Mesenchymal stem cell (in vitro differentiated cells and primary cell): ENCODE measurements around the gene C16orf90.
A peak's percentile ranks its signal among the peaks of the same experiment; 100 is the strongest.

Experiments
- DNase-seq: peaks from one replicate; pipeline ENCODE4 v3.0.0-alpha.2; 2013
- H2AFZ ChIP-seq: one replicate; pipeline ENCODE4 v1.6.1; 2013; ENCODE audit warnings: low read depth, mild to moderate bottlenecking, control low read depth, inconsistent platforms, low read length, moderate library complexity
- H2AK5ac ChIP-seq: 2 replicates; pipeline ENCODE4 v1.6.1; 2013; ENCODE audit warnings: low read length, moderate library complexity, mild to moderate bottlenecking, inconsistent platforms; ENCODE audit not compliant: severe bottlenecking
- H2BK120ac ChIP-seq: one replicate; pipeline ENCODE4 v1.6.1; 2013; ENCODE audit warnings: low read depth, mild to moderate bottlenecking, inconsistent platforms, low read length, moderate library complexity
- H2BK12ac ChIP-seq, 2 experiments: one replicate each; pipeline ENCODE4 v1.6.1; 2013; ENCODE audit warnings: inconsistent platforms in 2 of 2, low read length in 2 of 2, mild to moderate bottlenecking in 2 of 2, moderate library complexity in 2 of 2, control low read depth in 1 of 2
- H2BK15ac ChIP-seq: one replicate; pipeline ENCODE4 v1.6.1; 2013; ENCODE audit warnings: mild to moderate bottlenecking, low read depth, inconsistent platforms; ENCODE audit not compliant: poor library complexity, severe bottlenecking
- H2BK5ac ChIP-seq: 2 replicates; pipeline ENCODE4 v1.6.1; 2013; ENCODE audit warnings: low read depth, mild to moderate bottlenecking, low read length, control low read depth, inconsistent platforms; ENCODE audit not compliant: poor library complexity, severe bottlenecking
- H3K14ac ChIP-seq, 2 experiments: one replicate each; pipeline ENCODE4 v1.6.1; 2013; ENCODE audit warnings: inconsistent platforms in 2 of 2, low read length in 2 of 2, control low read depth in 1 of 2, mild to moderate bottlenecking in 1 of 2, moderate library complexity in 1 of 2
- H3K18ac ChIP-seq, 2 experiments: one replicate each; pipeline ENCODE4 v1.6.1; 2013; ENCODE audit warnings: inconsistent platforms in 2 of 2, low read length in 2 of 2, control low read depth in 1 of 2, low read depth in 1 of 2, mild to moderate bottlenecking in 1 of 2
- H3K23ac ChIP-seq, 2 experiments: one replicate each; pipeline ENCODE4 v1.6.1; 2013; ENCODE audit warnings: inconsistent platforms in 2 of 2, low read length in 2 of 2, mild to moderate bottlenecking in 2 of 2, moderate library complexity in 2 of 2, control low read depth in 1 of 2
- H3K27ac ChIP-seq: 2 replicates; pipeline ENCODE4 v1.5.1; 2013; ENCODE audit warnings: mild to moderate bottlenecking, moderate library complexity, low read length, control low read depth, inconsistent platforms; ENCODE audit not compliant: poor library complexity, severe bottlenecking
- H3K27me3 ChIP-seq, 2 experiments: 2 replicates each; pipeline versions ENCODE4 v1.6.1 to v1.7.0; 2013; ENCODE audit warnings: low read length in 2 of 2, mild to moderate bottlenecking in 2 of 2, moderate library complexity in 2 of 2, control low read depth in 1 of 2, inconsistent platforms in 1 of 2; ENCODE audit not compliant: control insufficient read depth in 1 of 2, insufficient read depth in 1 of 2
- H3K36me3 ChIP-seq, 2 experiments: 2 replicates each; pipeline versions ENCODE4 v1.6.1 to v1.7.0; 2013; ENCODE audit warnings: low read length in 2 of 2, control low read depth in 1 of 2, inconsistent platforms in 1 of 2, low read depth in 1 of 2, mild to moderate bottlenecking in 1 of 2; ENCODE audit not compliant: insufficient read depth in 2 of 2, control insufficient read depth in 1 of 2
- H3K4ac ChIP-seq, 2 experiments: one replicate each; pipeline ENCODE4 v1.6.1; 2013; ENCODE audit warnings: inconsistent platforms in 2 of 2, low read length in 2 of 2, mild to moderate bottlenecking in 2 of 2, moderate library complexity in 2 of 2, control low read depth in 1 of 2, low read depth in 1 of 2
- H3K4me1 ChIP-seq: 2 replicates; pipeline ENCODE4 v1.6.1; 2013; ENCODE audit warnings: low read depth, low read length, control low read depth; ENCODE audit not compliant: control insufficient read depth, insufficient read depth
- H3K4me2 ChIP-seq: 2 replicates; pipeline ENCODE4 v1.6.1; 2013; ENCODE audit warnings: low read length, mild to moderate bottlenecking, inconsistent platforms; ENCODE audit not compliant: poor library complexity, severe bottlenecking
- H3K4me3 ChIP-seq, 2 experiments: 2 replicates each; pipeline versions ENCODE4 v1.5.1 to v1.7.0; 2013; ENCODE audit warnings: low read length in 2 of 2, mild to moderate bottlenecking in 2 of 2, control low read depth in 1 of 2, low read depth in 1 of 2; ENCODE audit not compliant: insufficient read depth in 1 of 2
- H3K79me1 ChIP-seq: replicated peaks from 2 replicates; pipeline ENCODE4 v1.6.1; 2013; ENCODE audit warnings: mild to moderate bottlenecking, control low read depth, low read length, inconsistent platforms; ENCODE audit not compliant: poor library complexity, severe bottlenecking
- H3K9ac ChIP-seq: 2 replicates; pipeline ENCODE4 v1.7.0; 2013; ENCODE audit warnings: mild to moderate bottlenecking, low read length, moderate library complexity
- H3K9me3 ChIP-seq: 2 replicates; pipeline ENCODE4 v1.7.0; 2013; ENCODE audit warnings: mild to moderate bottlenecking, low read length; ENCODE audit not compliant: control insufficient read depth
- H4K8ac ChIP-seq: one replicate; pipeline ENCODE4 v1.6.1; 2013; ENCODE audit warnings: inconsistent platforms, mild to moderate bottlenecking, low read length, moderate library complexity
- H4K91ac ChIP-seq: one replicate; pipeline ENCODE4 v1.6.1; 2013; ENCODE audit warnings: mild to moderate bottlenecking, low read length, inconsistent platforms
- WGBS: methylation state at CpG from one replicate; pipeline ENCODE4 v1.1.7; 2013; ENCODE audit warnings: mixed read lengths; 5-methylcytosine and 5-hydroxymethylcytosine counted together

C16orf90 gene

GRCh38 chr16:3481696-3482658 is 13.3 kb downstream of the C16orf90 start:
- H3K4me2 ChIP-seq, result no peak overlapping the region
- H2BK12ac ChIP-seq, result no peak overlapping the region
- no peak overlapping the region for H3K14ac ChIP-seq
- no peak overlapping the region for H3K9ac ChIP-seq
- peaks cover 16% of the 10 kb centered on the region for H3K4me1 ChIP-seq
- DNase-seq, result no peak
- H3K9me3 ChIP-seq, result no peaks in the 10 kb centered on the region
- no peaks in the 10 kb centered on the region for H3K27me3 ChIP-seq
- no peak overlapping the region for H2BK120ac ChIP-seq
- 94% methylated on average over 32 of the region's 32 CpGs for WGBS
- no peak overlapping the region for H2AFZ ChIP-seq
- H3K18ac ChIP-seq, result no peak overlapping the region
- no peak overlapping the region for H2BK5ac ChIP-seq
- H3K4ac ChIP-seq, result no peak overlapping the region
- peaks cover 57% of the 10 kb centered on the region for H3K79me1 ChIP-seq
- H3K27ac ChIP-seq, result no peak overlapping the region
- no peak overlapping the region for H2BK15ac ChIP-seq
- no peak overlapping the region for H2AK5ac ChIP-seq
- no peak overlapping the region for H4K91ac ChIP-seq
- no peak overlapping the region for H3K23ac ChIP-seq
- H4K8ac ChIP-seq, result no peak overlapping the region
- no peak overlapping the region for H3K4me3 ChIP-seq
- peaks cover 78 to 81% of the 10 kb centered on the region in 2 experiments for H3K36me3 ChIP-seq

GRCh38 chr16:3480901-3481695 is 14.2 kb downstream of the C16orf90 start:
- no peak overlapping the region for H3K4me2 ChIP-seq
- 75% methylated on average over 18 of the region's 18 CpGs for WGBS
- H3K27ac ChIP-seq, result no peak overlapping the region
- no peaks in the 10 kb centered on the region for H3K27me3 ChIP-seq
- no peak overlapping the region for H3K23ac ChIP-seq
- no peak overlapping the region for H2BK120ac ChIP-seq
- peaks cover 11% of the 10 kb centered on the region for H3K4me1 ChIP-seq
- no peak overlapping the region for H3K14ac ChIP-seq
- no peak overlapping the region for H3K4ac ChIP-seq
- peaks cover 53% of the 10 kb centered on the region for H3K79me1 ChIP-seq
- no peak overlapping the region for H3K4me3 ChIP-seq
- H2BK12ac ChIP-seq, result no peak overlapping the region
- no peak overlapping the region for H2AK5ac ChIP-seq
- no peak overlapping the region for H2BK5ac ChIP-seq
- H3K9ac ChIP-seq, result no peak overlapping the region
- H3K9me3 ChIP-seq, result no peaks in the 10 kb centered on the region
- H4K91ac ChIP-seq, result no peak overlapping the region
- H2BK15ac ChIP-seq, result no peak overlapping the region
- DNase-seq, result no peak
- H2AFZ ChIP-seq, result no peak overlapping the region
- H4K8ac ChIP-seq, result peak overlapping the region; percentile 45
- peaks cover 71 to 73% of the 10 kb centered on the region in 2 experiments for H3K36me3 ChIP-seq
- no peak overlapping the region for H3K18ac ChIP-seq

GRCh38 chr16:3479654-3480216 is 15.6 kb downstream of the C16orf90 start:
- H3K27ac ChIP-seq, result no peak overlapping the region
- WGBS, result 99% methylated on average over 9 of the region's 12 CpGs
- H3K4me2 ChIP-seq, result no peak overlapping the region
- no peak overlapping the region for H4K91ac ChIP-seq
- H3K9ac ChIP-seq, result no peak overlapping the region
- H2BK120ac ChIP-seq, result no peak overlapping the region
- H2BK15ac ChIP-seq, result no peak overlapping the region
- H3K23ac ChIP-seq, result no peak overlapping the region
- no peak overlapping the region for H3K18ac ChIP-seq
- no peak overlapping the region for H3K14ac ChIP-seq
- H3K4me1 ChIP-seq, result peaks cover 11% of the 10 kb centered on the region
- no peak overlapping the region for H3K4ac ChIP-seq
- no peak overlapping the region for H2BK12ac ChIP-seq
- peaks cover 59 to 65% of the 10 kb centered on the region in 2 experiments for H3K36me3 ChIP-seq
- H3K27me3 ChIP-seq, result no peaks in the 10 kb centered on the region
- no peaks in the 10 kb centered on the region for H3K9me3 ChIP-seq
- H2BK5ac ChIP-seq, result no peak overlapping the region
- H3K79me1 ChIP-seq, result peaks cover 39% of the 10 kb centered on the region
- H2AK5ac ChIP-seq, result no peak overlapping the region
- DNase-seq, result no peak
- H2AFZ ChIP-seq, result no peak overlapping the region
- H3K4me3 ChIP-seq, result no peak overlapping the region
- no peak overlapping the region for H4K8ac ChIP-seq
